Cardiac fibroblast (primary cell): ENCODE measurements around the gene GFM2.

Experiments used
- DNase-seq, 2 donors: peaks; one replicate each; pipeline versions ENCODE4 v3.0.0 to v3.0.0-alpha.2; 2010; ENCODE audit warnings: low read depth in 2 of 2
- H3K4me3 ChIP-seq, 2 donors: replicated peaks in 1 of 2; 1 replicate in 1 of 2; 2 replicates in 1 of 2; pipeline ENCODE4 v1.5.1; 2011; ENCODE audit warnings: low read depth in 2 of 2, low read length in 2 of 2, mild to moderate bottlenecking in 2 of 2, moderate library complexity in 1 of 2
- CTCF ChIP-seq: IDR thresholded peaks from one replicate; pipeline ENCODE4 v1.5.1; 2011; ENCODE audit warnings: low read depth, mild to moderate bottlenecking, low read length, inconsistent platforms

GFM2 gene

GRCh38 chr5:74725331-74725730 lies 41.6 kb downstream of the GFM2 start:
- no peak for TF ChIP-seq CTCF
- H3K4me3 ChIP-seq: no peak overlapping the region
- no peak for DNase-seq

GRCh38 chr5:74722271-74722670 lies 44.6 kb downstream of the GFM2 start:
- H3K4me3 ChIP-seq: no peak overlapping the region
- TF ChIP-seq CTCF: no peak
- no peak for DNase-seq

DNA sequence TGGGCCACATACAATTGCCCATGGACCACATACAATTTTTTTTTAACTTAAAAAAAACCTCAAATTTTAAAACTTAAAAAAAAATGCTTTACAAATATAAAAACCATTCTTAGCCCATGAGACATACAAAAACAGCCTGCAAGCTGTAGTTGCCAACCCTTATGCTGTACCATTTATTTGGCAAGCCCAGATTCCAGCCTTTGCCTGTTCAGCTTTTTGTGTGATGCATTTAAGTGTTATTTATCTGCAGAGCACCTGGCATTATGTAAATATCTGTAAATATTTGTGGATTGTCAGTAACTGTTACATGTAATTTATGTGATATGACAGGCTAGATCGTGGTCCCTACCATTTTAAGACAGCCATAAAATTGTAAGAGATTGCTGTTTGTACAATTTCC lies 49.3 kb downstream of the GFM2 start:
- no peak for DNase-seq
- H3K4me3 ChIP-seq: no peak overlapping the region
- no peak for TF ChIP-seq CTCF

DNA sequence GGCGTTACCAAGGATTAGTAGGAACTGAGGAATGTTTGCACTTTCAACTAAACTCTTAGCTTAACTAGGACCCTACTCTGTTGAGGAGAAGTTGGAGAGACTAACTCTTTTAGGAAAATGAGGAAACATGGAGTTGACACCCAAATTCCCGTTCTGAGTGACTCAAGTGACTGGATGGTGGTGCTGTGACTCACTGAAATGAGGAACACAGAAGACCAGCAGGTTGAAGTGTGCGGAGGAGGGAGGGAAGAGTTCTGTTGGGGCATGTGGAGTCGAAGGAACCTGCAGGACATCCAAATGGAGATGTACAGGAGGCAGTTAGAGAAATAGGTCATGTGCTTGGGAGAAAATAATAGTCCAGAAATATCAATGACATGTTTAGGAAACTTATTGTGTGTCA lies 73.7 kb downstream of the GFM2 start:
- peak in 1 of 2 donors; percentile 30 for DNase-seq
- no peak overlapping the region for H3K4me3 ChIP-seq
- no peak for TF ChIP-seq CTCF

DNA sequence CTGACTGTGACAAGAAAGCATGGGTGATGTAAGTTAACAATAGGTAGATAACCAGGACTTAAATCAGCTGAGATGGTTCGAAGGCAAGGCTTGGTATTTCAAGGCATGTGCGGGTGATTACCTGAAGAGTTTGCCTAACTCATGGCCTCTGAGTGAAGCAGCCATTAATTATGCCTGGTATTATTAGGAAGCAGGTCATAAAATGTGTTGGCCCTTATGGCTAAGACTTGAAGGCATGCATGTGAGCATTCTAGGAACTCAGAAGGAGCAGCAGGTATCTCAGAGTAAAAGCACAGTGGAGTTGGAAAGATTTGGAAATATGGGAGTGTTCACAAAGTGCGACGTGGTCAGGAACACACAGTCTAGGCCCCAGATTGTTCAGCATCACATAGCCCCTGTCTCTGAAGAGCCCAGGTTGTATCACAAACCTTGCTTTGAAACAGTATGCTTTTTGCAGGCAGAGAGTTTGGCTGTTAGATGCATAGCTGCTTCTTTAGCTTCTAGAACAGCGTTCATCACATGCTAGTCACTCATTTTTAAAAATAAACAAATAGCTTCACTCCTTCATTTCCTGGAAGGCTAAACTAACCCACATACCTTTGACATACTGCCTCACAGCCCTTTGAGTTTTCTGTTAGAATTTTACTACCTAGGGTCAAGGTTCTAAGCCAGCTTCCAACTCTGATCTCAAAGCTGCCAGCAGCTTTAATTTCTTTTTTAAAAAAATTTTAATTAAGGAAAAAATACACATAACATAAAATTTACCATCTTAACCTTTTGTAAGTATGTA lies 79.8 kb downstream of the GFM2 start:
- no peak for TF ChIP-seq CTCF
- H3K4me3 ChIP-seq: no peak overlapping the region
- DNase-seq: peak in 1 of 2 donors; percentile 22

- H3K4me3 ChIP-seq: peak overlapping the region; percentile 80 to 95
- DNase-seq: peak; percentile 43 to 49
- no peak for TF ChIP-seq CTCF
Measured at GRCh38 chr5:74685979-74686631, 80.8 kb downstream of the GFM2 start.
